ENCODE results near the gene BCL2. TPM values are rescaled to one million over a fixed set of nuclear protein-coding genes. Genes with fewer than 3 reads are reported as not detected.

BCL2 gene
- total RNA-seq, 1 experiment from 2014 or later: 2.6 TPM

DNA sequence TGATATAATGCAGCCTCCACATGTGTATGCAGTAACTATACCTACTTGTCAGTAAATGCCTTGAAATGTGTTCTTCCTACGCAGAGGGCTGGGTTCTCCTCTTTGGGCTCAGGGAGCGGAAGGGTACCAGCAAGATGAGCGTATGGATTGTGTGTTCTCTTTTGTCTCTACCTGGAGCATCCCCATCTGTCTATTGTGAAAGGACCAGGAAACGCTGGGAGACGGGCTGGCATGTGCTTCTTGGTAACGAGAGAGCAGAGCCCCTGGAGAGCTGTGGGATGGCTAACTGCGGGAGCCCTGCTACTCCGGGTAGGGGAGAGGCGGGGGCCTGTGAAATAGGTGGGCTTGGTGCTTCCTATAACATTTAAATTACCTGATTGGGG, 80.9 kb downstream of the BCL2 start:
- no peak overlapping the region for H3K4me3 Mint-ChIP-seq
- peaks cover 5% of the 10 kb centered on the region for H3K9me3 Mint-ChIP-seq
- TF ChIP-seq ZNF423 (CRISPR knock-in tag; IDR thresholded peaks at IDR 0.05) (peak; percentile 53; the same call in 1 of the 2 replicates), SMAD3 (CRISPR knock-in tag; IDR thresholded peaks at IDR 0.05; ENCODE audit: borderline replicate concordance) (no peak), ZNF671 (CRISPR knock-in tag; IDR thresholded peaks at IDR 0.05) (no peak), SOX15 (CRISPR knock-in tag; IDR thresholded peaks at IDR 0.05) (no peak), TP53 (CRISPR knock-in tag; IDR thresholded peaks at IDR 0.05) (no peak), FOXK1 (CRISPR knock-in tag; IDR thresholded peaks at IDR 0.05) (no peak)
- TF ChIP-seq, protein P1, sequence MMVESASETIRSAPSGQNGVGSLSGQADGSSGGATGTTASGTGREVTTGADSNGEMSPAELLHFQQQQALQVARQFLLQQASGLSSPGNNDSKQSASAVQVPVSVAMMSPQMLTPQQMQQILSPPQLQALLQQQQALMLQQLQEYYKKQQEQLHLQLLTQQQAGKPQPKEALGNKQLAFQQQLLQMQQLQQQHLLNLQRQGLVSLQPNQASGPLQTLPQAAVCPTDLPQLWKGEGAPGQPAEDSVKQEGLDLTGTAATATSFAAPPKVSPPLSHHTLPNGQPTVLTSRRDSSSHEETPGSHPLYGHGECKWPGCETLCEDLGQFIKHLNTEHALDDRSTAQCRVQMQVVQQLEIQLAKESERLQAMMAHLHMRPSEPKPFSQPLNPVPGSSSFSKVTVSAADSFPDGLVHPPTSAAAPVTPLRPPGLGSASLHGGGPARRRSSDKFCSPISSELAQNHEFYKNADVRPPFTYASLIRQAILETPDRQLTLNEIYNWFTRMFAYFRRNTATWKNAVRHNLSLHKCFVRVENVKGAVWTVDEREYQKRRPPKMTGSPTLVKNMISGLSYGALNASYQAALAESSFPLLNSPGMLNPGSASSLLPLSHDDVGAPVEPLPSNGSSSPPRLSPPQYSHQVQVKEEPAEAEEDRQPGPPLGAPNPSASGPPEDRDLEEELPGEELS (CRISPR knock-in tag; IDR thresholded peaks at IDR 0.05): no peak
- H3K36me3 Mint-ChIP-seq: no peaks in the 10 kb centered on the region
- peaks cover 28% of the 10 kb centered on the region for H3K4me1 Mint-ChIP-seq
- POLR2A ChIA-PET: interaction anchor here (0.6 kb wide), 1 partner anchor 117 kb away, joined by 3 read pairs; no protein-coding TSS in a partner anchor
- CTCF ChIA-PET: no interaction called here
- no peaks in the 10 kb centered on the region for H3K27me3 Mint-ChIP-seq (ENCODE audit: low read depth)
- ATAC-seq (peak; percentile 66), DNase-seq (ENCODE audit: low spot score) (peak; percentile 22)
- H3K27ac Mint-ChIP-seq: no peak overlapping the region; the same call in 1 of the 2 replicates

DNA sequence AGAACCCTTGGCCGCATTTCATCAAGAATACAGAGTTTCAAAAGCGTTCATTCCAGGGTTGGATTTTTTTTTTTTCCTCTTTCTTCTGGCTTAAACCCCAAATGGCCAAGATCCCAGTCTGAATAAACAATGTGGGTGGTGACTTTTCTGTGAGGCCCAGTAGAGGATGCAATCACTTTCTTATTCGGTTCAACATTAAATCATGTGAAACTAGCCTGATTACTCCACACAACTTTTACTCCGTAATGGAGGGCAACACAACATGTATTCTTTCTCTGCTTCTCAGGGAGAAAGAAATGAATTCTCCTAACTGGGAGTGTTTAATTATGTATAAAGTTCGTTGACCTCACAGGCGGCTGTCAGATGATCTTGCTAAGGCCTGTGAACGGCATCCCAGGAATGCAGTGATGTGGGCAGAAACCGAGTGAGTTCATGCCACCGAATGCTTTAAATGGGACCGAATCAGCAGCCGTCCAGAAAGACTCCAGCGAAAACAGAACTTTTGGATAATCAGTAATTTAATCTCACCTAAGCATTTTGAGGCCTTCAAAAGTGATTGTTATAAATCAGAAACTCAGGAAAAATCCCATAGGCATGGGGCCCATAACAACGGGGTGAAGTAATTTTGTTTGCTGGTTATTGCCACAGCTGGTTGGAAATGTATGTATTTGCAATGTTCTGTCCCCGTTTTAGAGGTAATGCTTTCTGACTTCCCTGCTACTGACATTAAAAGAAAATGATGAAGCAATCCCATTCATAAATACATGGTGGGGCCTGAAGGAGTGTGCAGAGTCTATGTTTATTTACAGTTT, 81.5 kb downstream of the BCL2 start:
- Mint-ChIP-seq H3K27me3 (ENCODE audit: low read depth) (no peaks in the 10 kb centered on the region), H3K4me3 (no peak overlapping the region), H3K4me1 (peaks cover 28% of the 10 kb centered on the region), H3K27ac (peak overlapping the region; percentile 72), H3K9me3 (peaks cover 5% of the 10 kb centered on the region), H3K36me3 (no peaks in the 10 kb centered on the region)
- CTCF ChIA-PET: no interaction called here
- ATAC-seq (peak; percentile 76), DNase-seq (ENCODE audit: low spot score) (peak; percentile 43)
- POLR2A ChIA-PET: interaction anchor here (0.7 kb wide), 1 partner anchor 922 kb away, joined by 3 read pairs; no protein-coding TSS in a partner anchor
- TF ChIP-seq NFYB (CRISPR knock-in tag; conservative IDR thresholded peaks at IDR 0.05; ENCODE audit: low read depth) (no peak), PRRX2 (CRISPR knock-in tag; IDR thresholded peaks at IDR 0.05) (no peak), KAT7 (CRISPR knock-in tag; IDR thresholded peaks at IDR 0.05; ENCODE audit: borderline replicate concordance) (no peak), MXD4 (CRISPR knock-in tag; IDR thresholded peaks at IDR 0.05; ENCODE audit: borderline replicate concordance) (no peak), NR1H2 (CRISPR knock-in tag; IDR thresholded peaks at IDR 0.05) (no peak), ZNF121 (CRISPR knock-in tag; IDR thresholded peaks at IDR 0.05) (no peak), ZNF317 (CRISPR knock-in tag; IDR thresholded peaks at IDR 0.05; ENCODE audit: borderline replicate concordance, low read depth) (no peak), CREM (CRISPR knock-in tag; IDR thresholded peaks at IDR 0.05) (no peak), NR3C1 (CRISPR knock-in tag; conservative IDR thresholded peaks at IDR 0.05; ENCODE audit: low read depth) (no peak)
- TF ChIP-seq, protein P2, sequence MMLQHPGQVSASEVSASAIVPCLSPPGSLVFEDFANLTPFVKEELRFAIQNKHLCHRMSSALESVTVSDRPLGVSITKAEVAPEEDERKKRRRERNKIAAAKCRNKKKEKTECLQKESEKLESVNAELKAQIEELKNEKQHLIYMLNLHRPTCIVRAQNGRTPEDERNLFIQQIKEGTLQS (CRISPR knock-in tag; conservative IDR thresholded peaks at IDR 0.05): no peak
- TF ChIP-seq, protein P3, sequence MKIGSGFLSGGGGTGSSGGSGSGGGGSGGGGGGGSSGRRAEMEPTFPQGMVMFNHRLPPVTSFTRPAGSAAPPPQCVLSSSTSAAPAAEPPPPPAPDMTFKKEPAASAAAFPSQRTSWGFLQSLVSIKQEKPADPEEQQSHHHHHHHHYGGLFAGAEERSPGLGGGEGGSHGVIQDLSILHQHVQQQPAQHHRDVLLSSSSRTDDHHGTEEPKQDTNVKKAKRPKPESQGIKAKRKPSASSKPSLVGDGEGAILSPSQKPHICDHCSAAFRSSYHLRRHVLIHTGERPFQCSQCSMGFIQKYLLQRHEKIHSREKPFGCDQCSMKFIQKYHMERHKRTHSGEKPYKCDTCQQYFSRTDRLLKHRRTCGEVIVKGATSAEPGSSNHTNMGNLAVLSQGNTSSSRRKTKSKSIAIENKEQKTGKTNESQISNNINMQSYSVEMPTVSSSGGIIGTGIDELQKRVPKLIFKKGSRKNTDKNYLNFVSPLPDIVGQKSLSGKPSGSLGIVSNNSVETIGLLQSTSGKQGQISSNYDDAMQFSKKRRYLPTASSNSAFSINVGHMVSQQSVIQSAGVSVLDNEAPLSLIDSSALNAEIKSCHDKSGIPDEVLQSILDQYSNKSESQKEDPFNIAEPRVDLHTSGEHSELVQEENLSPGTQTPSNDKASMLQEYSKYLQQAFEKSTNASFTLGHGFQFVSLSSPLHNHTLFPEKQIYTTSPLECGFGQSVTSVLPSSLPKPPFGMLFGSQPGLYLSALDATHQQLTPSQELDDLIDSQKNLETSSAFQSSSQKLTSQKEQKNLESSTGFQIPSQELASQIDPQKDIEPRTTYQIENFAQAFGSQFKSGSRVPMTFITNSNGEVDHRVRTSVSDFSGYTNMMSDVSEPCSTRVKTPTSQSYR (CRISPR knock-in tag; IDR thresholded peaks at IDR 0.05): no peak
- TF ChIP-seq, protein P4, sequence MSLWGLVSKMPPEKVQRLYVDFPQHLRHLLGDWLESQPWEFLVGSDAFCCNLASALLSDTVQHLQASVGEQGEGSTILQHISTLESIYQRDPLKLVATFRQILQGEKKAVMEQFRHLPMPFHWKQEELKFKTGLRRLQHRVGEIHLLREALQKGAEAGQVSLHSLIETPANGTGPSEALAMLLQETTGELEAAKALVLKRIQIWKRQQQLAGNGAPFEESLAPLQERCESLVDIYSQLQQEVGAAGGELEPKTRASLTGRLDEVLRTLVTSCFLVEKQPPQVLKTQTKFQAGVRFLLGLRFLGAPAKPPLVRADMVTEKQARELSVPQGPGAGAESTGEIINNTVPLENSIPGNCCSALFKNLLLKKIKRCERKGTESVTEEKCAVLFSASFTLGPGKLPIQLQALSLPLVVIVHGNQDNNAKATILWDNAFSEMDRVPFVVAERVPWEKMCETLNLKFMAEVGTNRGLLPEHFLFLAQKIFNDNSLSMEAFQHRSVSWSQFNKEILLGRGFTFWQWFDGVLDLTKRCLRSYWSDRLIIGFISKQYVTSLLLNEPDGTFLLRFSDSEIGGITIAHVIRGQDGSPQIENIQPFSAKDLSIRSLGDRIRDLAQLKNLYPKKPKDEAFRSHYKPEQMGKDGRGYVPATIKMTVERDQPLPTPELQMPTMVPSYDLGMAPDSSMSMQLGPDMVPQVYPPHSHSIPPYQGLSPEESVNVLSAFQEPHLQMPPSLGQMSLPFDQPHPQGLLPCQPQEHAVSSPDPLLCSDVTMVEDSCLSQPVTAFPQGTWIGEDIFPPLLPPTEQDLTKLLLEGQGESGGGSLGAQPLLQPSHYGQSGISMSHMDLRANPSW (CRISPR knock-in tag; conservative IDR thresholded peaks at IDR 0.05; ENCODE audit: low read depth): no peak
- TF ChIP-seq, protein P5, sequence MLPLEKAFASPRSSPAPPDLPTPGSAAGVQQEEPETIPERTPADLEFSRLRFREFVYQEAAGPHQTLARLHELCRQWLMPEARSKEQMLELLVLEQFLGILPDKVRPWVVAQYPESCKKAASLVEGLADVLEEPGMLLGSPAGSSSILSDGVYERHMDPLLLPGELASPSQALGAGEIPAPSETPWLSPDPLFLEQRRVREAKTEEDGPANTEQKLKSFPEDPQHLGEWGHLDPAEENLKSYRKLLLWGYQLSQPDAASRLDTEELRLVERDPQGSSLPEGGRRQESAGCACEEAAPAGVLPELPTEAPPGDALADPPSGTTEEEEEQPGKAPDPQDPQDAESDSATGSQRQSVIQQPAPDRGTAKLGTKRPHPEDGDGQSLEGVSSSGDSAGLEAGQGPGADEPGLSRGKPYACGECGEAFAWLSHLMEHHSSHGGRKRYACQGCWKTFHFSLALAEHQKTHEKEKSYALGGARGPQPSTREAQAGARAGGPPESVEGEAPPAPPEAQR (CRISPR knock-in tag; IDR thresholded peaks at IDR 0.05): no peak
- TF ChIP-seq, protein P6, sequence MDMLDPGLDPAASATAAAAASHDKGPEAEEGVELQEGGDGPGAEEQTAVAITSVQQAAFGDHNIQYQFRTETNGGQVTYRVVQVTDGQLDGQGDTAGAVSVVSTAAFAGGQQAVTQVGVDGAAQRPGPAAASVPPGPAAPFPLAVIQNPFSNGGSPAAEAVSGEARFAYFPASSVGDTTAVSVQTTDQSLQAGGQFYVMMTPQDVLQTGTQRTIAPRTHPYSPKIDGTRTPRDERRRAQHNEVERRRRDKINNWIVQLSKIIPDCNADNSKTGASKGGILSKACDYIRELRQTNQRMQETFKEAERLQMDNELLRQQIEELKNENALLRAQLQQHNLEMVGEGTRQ (CRISPR knock-in tag; IDR thresholded peaks at IDR 0.05): no peak
- TF ChIP-seq, protein P7, sequence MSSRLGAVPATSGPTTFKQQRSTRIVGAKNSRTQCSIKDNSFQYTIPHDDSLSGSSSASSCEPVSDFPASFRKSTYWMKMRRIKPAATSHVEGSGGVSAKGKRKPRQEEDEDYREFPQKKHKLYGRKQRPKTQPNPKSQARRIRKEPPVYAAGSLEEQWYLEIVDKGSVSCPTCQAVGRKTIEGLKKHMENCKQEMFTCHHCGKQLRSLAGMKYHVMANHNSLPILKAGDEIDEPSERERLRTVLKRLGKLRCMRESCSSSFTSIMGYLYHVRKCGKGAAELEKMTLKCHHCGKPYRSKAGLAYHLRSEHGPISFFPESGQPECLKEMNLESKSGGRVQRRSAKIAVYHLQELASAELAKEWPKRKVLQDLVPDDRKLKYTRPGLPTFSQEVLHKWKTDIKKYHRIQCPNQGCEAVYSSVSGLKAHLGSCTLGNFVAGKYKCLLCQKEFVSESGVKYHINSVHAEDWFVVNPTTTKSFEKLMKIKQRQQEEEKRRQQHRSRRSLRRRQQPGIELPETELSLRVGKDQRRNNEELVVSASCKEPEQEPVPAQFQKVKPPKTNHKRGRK (CRISPR knock-in tag; IDR thresholded peaks at IDR 0.05; ENCODE audit: borderline replicate concordance): no peak
- TF ChIP-seq, protein P8, sequence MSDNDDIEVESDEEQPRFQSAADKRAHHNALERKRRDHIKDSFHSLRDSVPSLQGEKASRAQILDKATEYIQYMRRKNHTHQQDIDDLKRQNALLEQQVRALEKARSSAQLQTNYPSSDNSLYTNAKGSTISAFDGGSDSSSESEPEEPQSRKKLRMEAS (CRISPR knock-in tag; IDR thresholded peaks at IDR 0.05): no peak
